Activated effector memory CD4-positive, alpha-beta T cell treated with Interleukin-2 at 50 U/mL for 16 hours (primary cell): Measurements from ENCODE around the gene PRELID3B.

ENCODE experiments used
- DNase-seq: peaks from one replicate; pipeline ENCODE4 v3.0.0-alpha.2; 2020

The PRELID3B gene

DNA sequence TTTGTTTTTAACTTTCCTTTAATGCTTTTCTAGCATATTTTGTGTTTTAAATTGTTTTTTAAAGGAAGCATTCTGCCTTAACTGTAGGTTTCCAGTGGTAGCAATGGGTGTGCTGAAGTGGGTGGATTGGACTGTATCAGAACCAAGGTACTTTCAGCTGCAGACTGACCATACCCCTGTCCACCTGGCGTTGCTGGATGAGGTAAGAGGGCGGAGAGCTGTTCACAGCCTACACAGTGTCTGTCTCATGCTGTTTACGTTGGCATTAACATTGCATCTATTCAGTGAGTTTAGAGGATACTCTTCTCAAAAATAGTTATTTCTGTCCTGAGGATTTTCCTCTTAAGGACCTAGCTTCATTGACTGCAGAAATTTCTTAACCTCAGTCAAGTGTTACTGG, 49.7 kb downstream of the PRELID3B start:
- DNase-seq, result no peak

DNA sequence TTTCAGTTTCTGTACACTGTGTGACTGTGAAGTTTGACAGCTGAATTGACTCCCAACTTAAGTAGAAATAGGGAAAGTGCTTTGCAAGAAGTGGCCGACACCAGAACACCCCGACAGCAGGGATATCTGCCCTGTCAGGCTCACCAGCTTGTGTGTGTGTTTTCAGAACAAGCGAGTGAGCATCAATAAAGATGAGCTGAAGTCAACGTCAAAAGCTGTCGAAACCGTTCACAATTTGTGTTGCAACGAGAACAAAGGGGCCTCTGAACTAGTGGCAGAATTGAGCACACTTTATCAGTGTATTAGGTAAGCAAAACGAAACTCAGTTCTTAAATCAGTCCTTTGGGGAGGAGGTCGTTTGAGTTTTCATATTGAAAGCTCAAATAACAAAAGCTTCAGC, 50.9 kb downstream of the PRELID3B start:
- DNase-seq, result no peak

DNA sequence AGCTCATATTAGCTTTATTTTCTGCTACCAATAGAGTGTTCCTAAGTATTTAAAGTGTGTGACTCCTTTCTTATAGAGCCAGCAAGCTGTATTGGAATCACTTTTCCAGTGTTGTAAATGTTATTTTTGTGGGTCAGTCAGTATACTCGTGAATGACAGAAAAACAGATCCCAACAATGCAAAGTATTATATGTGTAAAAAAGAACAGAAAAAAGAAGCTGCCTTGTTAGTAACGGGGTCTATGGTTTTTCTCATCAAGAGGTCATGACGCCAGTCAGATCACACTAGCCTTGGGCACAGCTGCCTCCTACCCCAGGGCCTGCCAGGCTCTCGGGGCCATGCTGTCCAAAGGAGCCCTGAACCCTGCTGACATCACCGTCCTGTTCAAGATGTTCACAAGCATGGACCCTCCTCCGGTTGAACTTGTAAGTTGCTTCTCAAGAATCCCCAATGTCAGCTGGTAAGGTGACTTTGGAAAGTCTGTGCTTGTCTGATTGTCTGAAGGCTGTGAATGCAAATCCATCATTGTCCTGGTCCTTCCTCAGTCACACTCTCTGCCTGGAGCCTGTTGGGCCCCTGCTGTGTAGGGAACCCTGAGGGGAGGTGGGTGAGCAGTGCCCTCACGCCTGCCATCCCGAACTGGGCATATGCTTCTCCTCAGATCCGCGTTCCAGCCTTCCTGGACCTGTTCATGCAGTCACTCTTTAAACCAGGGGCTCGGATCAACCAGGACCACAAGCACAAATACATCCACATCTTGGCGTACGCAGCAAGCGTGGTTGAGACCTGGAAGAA, 51.7 kb downstream of the PRELID3B start:
- DNase-seq, result no peak

GRCh38 chr20:58989196-58989595, 53.4 kb downstream of the PRELID3B start:
- DNase-seq, result no peak

DNA sequence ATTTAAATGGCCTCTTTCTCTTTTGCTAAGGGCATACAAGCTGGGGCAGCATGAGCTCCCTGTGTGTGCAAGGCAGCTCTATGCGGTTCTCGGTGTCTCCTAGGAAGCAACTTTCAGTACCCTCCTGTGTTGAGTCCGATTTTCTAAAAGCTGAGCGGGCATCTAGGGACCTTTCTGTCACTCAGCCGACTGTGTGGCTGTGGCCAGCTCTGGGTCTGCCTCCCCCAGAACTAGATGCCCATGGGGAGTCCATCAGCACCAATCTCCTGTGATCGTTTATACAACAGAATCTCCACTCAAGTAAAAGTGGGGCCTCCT, 54.1 kb downstream of the PRELID3B start:
- no peak for DNase-seq

DNA sequence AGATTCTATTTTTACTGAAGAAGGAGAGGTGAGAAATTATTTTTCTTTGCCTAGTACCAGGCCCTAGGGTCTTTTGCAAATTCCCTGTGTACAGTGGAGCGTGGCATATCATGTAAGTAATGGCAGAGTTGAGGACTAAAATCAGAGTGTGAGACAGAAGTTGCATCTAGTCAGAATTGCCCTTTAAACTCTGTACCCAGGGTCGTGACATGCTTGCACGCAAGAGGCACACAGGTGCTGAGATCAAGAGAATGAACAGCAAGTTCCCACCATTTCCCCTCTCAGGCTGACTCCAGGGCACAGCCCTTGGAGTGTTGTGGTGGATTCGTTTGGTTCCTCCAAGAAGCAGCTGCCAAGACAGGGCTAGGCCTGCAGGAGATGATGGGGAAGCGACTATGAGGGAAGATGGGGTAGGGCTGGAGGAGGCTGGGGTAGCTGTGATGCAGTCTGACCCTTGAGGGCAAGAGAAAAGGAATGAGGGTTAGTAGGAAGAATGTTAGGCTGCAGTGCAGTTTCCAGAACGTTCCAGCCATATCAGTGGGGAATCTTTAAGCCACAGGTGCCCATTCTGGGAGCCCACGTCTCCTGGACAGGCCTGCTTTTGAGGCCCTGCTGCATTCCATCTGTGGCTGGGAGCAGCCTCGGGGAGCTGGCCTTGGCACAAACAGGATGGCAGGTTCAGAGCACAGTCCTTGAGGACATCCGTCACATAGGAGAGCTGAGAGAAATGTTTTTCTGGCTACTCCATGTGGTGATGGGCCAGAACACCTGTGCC, 54.6 kb downstream of the PRELID3B start:
- DNase-seq, result no peak

DNA sequence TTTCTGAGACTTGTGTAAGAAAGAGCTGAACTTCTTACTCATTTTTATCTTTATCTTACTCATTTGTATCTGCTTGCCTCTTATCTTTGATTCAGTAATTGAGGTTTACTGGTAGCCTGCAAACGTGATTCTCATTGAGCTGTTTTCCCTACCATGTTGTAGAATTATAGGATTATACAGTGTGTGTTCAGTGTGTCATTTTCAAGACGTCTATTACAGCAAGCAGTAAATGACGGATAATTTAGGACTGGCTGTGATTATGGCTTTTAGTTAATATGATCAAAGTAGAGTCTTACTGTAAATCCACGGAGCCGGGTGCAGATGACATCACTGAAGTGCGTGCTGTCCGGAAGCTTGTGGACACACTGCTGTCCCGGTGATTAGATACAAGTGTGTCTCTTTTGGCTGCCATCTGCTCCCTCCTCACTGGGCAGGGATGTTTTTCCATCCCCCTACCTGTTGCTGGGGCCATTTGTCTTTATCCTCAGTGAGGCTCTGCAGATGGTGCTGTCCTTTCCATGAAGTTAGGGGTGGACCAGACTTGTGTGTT, 55.5 kb downstream of the PRELID3B start:
- no peak for DNase-seq

- DNase-seq, result no peak
Measured at GRCh38 chr20:58986286-58986967, 56.2 kb downstream of the PRELID3B start.

- DNase-seq, result no peak
Measured at GRCh38 chr20:58985656-58986055, 56.9 kb downstream of the PRELID3B start.

GRCh38 chr20:58984691-58985090, 57.9 kb downstream of the PRELID3B start:
- DNase-seq, result no peak
